ENCODE measurements around the gene DCC.

The DCC gene

DNA sequence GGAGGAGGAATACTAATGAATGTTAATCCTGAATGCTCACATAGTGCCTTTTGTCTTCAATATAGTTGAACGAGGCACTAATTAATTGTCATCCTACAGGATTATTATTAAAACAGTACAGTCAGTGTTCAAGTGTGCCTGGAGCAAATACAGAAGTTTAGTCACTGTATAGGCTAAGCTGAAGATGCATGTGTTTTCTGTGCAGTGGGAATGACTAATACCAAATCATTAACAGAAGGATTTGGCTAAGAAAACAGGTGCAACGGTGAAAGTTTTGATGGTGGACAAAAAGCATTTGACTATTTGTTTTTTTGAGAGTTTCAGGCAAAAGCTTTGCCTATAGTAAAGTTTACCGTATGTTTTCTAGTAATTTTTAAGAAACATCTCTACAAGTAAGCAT, 62.8 kb downstream of the DCC start:
- intact Hi-C loops (cut with DNase I; ENCODE audit: low total_unique reads): no loop called here

DNA sequence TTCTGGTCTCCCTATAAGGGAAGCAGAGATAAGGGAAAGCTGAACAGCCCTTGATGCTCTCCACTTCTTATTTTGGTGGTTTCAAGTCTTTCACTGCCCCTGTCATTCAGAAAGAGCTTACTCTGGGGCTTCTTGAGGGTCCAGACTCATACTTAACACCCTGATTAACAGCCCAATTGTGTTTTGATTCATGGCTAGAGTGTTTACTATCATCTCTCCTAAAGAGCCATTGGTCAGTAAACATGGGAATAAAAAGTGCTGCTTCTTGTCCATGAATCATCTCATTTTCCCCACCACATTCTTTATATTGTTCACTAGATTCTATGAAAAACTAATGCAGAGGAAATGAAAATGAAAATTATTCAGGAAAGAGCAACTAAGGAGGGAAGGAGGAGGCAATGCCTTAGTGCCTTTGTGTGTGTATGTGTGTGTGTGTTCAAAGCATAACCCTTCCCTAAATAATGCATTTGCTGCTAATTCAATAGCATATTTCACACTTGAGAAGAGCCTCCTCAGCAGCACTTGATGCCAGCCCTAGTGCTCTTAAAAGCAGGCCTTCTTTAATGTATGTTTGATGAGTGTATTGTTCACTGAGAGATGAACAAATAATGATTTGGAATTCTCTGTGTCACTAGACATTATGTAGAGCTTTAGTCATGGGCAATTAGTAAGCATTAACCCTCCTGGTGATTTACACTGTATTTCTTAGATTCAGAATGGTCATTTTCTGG, 63.5 kb downstream of the DCC start:
- no peaks in the 10 kb centered on the region for H3K36me3 ChIP-seq
- intact Hi-C loops (cut with DNase I; ENCODE audit: low total_unique reads): no loop called here
- peaks cover 0 to 17% (median 0%) of the 10 kb centered on the region in 4 donors for H3K4me1 ChIP-seq

More for the DNA sequence above, 62.8 kb downstream of the DCC start:
- H3K27ac ChIP-seq: no peak overlapping the region
- H3K9me3 ChIP-seq: no peaks in the 10 kb centered on the region
- no peaks in the 10 kb centered on the region for H3K27me3 ChIP-seq
- H3K4me3 ChIP-seq: no peak overlapping the region
- H3K4me1 ChIP-seq: peaks cover 0 to 12% (median 0%) of the 10 kb centered on the region in 4 donors
- DNase-seq: no peak
- no peaks in the 10 kb centered on the region for H3K36me3 ChIP-seq
- TF ChIP-seq, protein P1, sequence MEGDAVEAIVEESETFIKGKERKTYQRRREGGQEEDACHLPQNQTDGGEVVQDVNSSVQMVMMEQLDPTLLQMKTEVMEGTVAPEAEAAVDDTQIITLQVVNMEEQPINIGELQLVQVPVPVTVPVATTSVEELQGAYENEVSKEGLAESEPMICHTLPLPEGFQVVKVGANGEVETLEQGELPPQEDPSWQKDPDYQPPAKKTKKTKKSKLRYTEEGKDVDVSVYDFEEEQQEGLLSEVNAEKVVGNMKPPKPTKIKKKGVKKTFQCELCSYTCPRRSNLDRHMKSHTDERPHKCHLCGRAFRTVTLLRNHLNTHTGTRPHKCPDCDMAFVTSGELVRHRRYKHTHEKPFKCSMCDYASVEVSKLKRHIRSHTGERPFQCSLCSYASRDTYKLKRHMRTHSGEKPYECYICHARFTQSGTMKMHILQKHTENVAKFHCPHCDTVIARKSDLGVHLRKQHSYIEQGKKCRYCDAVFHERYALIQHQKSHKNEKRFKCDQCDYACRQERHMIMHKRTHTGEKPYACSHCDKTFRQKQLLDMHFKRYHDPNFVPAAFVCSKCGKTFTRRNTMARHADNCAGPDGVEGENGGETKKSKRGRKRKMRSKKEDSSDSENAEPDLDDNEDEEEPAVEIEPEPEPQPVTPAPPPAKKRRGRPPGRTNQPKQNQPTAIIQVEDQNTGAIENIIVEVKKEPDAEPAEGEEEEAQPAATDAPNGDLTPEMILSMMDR (IDR thresholded peaks at IDR 0.05): no peak

DNA sequence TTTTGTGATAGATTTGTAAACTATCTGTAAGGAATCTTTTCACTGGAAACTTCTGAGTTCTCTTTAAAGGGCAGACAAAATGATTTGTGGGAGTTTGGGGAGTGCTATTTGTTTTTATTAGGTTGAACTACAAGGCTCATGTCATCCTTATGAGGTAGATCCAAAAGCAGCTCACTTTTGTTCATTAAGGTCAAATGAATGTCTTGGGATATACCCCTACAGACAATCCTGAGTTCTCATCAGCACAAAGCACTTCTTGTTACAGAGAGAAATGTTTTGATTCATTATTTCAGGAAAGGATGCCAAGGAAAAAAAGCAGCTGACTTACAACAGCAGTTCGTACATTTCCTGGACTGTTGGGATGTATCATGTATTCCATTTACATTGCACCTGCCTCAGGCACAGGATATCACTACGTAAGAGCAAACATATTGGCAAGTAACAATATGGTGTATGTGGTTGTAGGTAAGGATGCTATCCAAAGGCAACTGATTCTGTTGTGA, 68.9 kb downstream of the DCC start:
- intact Hi-C loops (cut with DNase I; ENCODE audit: low total_unique reads): no loop called here
- peaks cover 0 to 34% (median 6%) of the 10 kb centered on the region in 4 donors for H3K4me1 ChIP-seq
- H3K27ac ChIP-seq: peak overlapping the region in 1 of 2 donors; percentile 15
- TF ChIP-seq, protein P1 (IDR thresholded peaks at IDR 0.05): no peak
- DNase-seq: no peak
- H3K4me3 ChIP-seq: no peak overlapping the region
- no peaks in the 10 kb centered on the region for H3K9me3 ChIP-seq
- no peaks in the 10 kb centered on the region for H3K27me3 ChIP-seq
- H3K36me3 ChIP-seq: no peaks in the 10 kb centered on the region

More for the DNA sequence above, 63.5 kb downstream of the DCC start:
- H3K27me3 ChIP-seq: no peaks in the 10 kb centered on the region
- no peak overlapping the region for H3K27ac ChIP-seq
- TF ChIP-seq, protein P1 (IDR thresholded peaks at IDR 0.05): no peak
- no peaks in the 10 kb centered on the region for H3K9me3 ChIP-seq
- no peak for DNase-seq
- H3K4me3 ChIP-seq: no peak overlapping the region

GRCh38 chr18:52409727-52410126, 69.7 kb downstream of the DCC start:
- intact Hi-C loops (cut with DNase I; ENCODE audit: low total_unique reads): no loop called here
- Histone ChIP-seq H3K27me3 (no peaks in the 10 kb centered on the region), H3K36me3 (no peaks in the 10 kb centered on the region), H3K9me3 (no peaks in the 10 kb centered on the region), H3K27ac (no peak overlapping the region), H3K4me1 (peaks cover 0 to 34% (median 6%) of the 10 kb centered on the region in 4 donors), H3K4me3 (no peak overlapping the region)
- TF ChIP-seq, protein P1 (IDR thresholded peaks at IDR 0.05): no peak
- DNase-seq: no peak

- no peak overlapping the region for H3K4me3 ChIP-seq
- no peaks in the 10 kb centered on the region for H3K9me3 ChIP-seq
- peaks cover 0 to 7% (median 0%) of the 10 kb centered on the region in 4 donors for H3K4me1 ChIP-seq
- TF ChIP-seq, protein P1 (IDR thresholded peaks at IDR 0.05): no peak
- no peak for DNase-seq
- no peaks in the 10 kb centered on the region for H3K27me3 ChIP-seq
- H3K27ac ChIP-seq: no peak overlapping the region
- H3K36me3 ChIP-seq: no peaks in the 10 kb centered on the region
- intact Hi-C loops (cut with DNase I; ENCODE audit: low total_unique reads): no loop called here
Measured at GRCh38 chr18:52415131-52415530, 75.1 kb downstream of the DCC start.

All from tibial artery (tissue), 4 donors.